HG03066 (cell line): ENCODE results near the gene PGM2L1.

Experiments used
- ATAC-seq: cut with Tn5 transposase; IDR thresholded peaks from one replicate; pipeline ENCODE4 v1.9.1; 2021; ENCODE audit warnings: low read depth; ENCODE audit not compliant: unreplicated experiment

The PGM2L1 gene

DNA sequence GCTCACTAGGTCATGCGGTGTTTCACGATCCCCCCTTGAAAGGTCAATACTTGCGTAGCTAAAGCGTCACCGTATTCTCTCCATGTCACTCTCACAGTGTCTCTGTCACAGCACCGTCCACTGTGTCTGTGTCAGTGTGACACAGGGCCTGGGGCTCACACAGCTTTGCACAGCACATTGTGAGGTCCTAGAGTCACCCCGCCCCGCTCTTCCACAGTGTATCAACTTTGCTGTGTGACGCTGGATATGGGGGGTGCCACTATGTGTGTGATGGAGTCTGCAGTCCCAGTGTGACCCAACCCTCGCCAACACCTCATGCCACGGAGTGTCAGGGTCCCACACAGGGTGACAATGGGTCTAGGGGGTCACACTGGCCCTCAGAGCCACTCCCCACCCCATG, 87.4 kb downstream of the PGM2L1 start:
- no peak for ATAC-seq

DNA sequence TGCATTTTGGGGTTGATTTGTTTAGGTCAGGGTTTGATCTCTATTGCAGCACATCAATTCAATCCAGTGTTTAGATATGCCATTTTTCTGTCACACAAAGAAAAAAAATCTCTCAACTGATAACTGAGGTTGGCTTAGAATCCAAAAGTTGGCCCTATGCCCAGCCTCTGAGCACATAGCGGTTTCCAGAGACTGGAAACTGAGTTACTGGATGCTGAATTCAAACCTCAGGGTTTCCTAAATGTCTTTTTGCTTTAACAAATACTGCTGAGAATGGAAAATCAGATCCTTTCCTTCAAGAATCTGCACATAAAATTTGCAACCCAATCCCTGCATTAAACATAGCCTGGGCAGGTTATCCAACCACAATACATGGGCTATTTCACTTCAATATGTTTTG, 90.8 kb downstream of the PGM2L1 start:
- ATAC-seq, result no peak

DNA sequence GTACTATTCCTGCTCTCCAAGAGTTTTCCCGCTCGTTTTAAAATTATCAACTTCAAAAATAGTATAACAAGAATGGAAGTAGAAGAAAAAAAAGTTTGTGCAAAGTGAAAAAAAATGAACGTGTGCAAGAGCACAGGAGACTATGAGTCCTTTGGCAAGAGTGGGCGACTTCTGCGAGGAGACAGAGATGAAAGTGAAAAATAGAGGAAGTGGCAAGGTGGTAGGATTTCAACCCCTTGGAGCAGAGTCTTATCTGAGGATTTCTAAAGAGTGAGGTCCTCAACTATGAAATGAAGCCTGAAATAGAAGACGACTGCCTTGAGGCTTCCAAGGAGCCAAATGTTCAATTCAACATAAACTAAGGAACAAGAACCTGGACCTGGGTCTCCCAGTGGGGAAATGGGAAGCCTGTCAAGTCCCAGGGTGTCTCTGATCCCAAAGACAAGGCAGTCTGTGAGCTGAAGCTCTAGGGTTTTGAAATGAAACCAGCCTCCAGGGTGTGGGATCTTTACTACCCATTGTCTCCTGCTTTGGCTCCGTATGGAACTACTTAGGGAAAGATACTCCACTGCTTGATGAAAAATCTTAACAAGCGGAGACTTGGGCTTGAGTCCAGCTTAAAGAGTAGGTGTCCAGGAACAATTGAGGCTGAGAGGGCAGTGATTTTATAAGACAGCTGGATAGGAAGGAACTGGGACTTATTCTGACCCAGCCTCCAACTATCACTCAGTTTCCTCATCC, 91.6 kb downstream of the PGM2L1 start:
- ATAC-seq, result no peak

DNA sequence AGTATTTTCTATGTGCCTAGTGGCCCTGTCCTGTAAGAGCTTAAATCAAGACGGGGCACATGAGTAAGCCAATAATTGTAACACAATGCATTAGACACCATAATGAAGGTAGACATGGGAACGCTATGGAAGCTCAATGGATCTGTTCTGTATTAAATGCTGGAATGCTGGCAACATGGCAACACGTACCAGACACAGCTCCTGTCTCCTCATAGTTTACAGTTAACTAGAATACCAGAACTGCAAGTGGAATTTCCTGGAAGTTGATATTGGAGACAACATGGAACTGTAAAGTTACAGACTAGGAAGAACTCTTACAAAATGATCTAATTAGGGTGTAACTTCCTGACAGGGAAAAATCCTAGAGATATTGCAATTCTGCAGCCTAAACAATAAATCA, 99.2 kb downstream of the PGM2L1 start:
- no peak for ATAC-seq

DNA sequence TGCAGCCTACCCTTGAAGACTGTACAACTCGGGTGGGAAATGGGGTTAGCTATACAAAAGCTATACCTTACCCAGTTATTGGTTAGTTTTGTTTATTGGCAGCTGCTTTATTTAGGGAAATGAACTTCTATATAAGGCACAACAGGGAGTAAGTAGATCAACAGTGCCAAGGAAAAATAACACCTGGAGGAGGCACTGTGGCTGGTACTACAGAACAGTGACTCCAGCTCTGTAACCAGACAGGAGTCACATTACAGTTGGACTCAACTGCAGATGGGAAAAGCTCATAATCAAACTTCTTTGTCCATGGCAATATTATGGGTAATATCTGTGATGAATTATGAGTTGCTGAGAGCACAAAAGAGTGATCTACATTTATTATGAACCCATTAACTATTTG, 100.7 kb downstream of the PGM2L1 start:
- ATAC-seq, result no peak

DNA sequence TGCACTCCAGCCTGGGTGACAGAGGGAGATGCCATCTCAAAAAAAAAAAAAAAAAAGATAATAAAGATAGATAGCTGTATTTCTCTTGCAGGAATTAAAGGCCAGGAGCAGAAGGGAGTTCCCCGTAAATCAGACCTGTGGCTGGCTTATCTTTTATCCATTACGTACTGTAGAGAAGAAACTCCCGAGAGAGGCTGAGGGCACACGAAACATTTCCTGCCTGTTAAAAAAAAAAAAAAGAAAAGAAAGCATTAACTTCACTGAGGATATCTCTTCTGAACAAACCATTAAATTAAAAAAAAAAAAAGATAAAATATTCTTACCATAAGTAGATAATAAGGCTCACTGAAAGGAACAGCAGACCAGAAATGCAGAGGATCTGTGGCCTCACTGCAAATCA, 109.3 kb downstream of the PGM2L1 start:
- ATAC-seq, result no peak

DNA sequence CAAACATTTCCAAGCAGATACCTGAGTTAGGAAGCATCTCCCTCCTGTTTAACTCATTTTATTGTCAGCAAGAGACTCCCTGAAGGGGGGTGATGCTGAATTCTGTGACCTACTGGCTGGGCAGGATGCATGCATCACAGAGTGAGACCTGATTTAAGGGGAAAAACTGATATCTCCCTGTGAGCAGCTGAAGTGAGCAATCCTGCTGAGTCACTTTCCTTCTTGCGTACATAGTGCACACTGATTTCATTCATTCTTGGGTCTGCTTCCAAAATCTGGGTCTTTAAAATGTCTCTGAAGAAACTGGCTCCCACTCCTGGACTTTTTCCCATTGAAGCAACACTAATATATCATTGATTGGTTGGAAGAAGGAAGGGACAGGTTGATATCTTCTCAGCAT, 110.1 kb downstream of the PGM2L1 start:
- ATAC-seq, result no peak

DNA sequence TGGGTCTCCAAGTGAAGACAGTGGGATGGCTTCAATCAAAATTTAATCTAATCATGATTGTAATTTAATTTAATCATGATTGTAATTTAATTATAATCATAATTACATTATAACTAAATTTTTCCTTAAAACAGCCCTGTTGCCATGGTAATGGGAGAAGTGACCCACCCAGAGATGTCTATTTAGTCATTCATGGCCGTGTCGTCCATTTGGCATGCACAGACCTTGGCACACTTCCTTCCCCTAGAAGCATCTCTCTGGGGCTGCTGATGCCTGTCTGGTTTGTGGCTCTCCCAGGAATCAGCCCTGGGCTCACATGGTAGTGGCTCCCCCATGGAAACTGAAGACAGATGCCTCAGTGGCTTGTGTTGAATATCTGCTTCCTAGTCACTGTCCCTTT, 113.8 kb downstream of the PGM2L1 start:
- no peak for ATAC-seq

DNA sequence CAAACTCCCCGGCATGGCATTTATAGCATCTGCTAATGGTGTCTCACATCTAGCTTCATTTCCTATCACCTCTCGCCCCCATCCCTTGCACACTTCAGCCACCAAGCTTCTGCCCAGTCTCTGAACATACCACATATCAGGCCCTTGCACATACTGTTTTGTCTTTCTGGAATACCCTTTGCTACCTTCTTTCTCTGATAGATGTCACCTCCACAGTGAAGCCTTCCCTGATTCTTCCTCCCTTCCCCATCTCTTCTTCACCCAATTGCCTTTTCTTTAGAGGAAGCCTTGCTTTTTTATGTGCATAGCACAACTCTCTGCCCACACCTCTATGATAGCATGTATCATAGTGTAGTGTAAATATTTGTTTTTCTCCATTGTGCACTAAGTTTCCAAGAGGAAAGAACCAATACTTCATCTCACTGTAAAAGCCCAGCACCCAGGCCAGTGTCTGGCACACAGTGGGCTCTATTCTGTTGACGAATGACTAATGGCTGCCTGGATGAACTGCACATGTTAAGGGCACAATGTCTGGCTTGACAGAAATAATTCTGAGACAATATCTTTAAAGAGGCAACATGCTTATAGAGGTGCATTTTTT, 114.6 kb downstream of the PGM2L1 start:
- ATAC-seq, result no peak

DNA sequence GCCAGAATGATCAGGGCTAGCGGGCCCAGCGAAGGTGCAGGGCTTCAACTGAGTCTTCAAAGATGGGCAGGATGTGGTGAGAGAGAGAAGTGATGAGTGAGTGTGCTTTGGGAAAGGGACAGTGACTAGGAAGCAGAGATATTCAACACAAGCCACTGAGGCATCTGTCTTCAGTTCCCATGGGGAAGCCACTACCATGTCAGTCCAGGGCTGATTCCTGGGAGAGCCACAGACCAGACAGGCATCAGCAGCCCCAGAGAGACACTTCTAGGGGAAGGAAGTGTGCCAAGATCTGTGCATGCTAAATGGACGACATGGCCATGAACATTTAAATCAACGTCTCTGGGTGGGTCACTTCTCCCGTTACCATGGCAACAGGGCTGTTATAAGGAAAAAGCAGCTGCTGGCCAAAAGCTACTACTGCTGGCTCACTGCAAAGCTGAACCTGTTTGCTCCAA, 115.3 kb downstream of the PGM2L1 start:
- ATAC-seq, result no peak

DNA sequence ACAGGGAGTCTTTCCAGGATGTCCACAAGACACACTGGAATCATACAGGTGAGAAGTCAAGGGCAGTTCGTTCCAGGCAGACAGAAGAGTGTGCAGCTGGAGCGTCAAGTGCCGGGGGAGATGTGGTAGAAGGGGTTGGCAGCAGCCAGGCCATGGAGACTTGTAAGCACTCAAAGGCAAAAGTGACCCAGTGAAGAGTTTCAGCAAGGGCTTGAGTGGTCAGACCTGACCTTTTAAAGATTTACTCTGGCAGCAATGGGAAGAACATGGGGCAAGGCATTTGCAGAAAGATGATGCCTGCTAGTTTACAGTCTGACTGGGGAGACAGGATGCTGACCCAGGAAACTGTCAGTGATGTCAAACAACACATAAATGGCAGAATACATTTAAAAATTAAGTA, 115.8 kb downstream of the PGM2L1 start:
- ATAC-seq, result no peak

DNA sequence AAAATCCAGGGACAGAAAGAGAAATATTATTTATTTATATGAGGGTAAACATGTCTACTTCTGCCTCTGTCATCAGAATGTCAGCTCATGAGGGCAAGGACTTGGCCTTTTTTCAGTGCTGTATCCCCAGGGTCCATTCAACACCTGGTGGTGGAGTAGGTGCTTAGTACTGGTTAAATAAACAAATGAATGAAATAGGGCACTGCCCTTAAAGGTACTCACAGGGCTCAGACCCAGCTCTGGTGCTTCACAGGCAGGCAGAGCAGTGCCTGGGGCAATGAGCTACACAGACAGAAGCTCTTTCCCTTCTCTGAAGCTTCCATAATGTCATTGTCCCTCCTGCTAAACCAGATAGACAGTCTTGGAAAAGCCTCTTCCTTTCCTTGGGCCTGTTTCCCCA, 117.7 kb downstream of the PGM2L1 start:
- no peak for ATAC-seq
